ENCODE results near the gene BDKRB1.

BDKRB1 gene

GRCh38 chr14:96255501-96256366, at the start of gene BDKRB1:
Gene BDKRB1 (plus strand): TSS chr14:96256210. CDS start chr14:96263683, 7,473 bp downstream.
- DNase-seq = no peak

DNA sequence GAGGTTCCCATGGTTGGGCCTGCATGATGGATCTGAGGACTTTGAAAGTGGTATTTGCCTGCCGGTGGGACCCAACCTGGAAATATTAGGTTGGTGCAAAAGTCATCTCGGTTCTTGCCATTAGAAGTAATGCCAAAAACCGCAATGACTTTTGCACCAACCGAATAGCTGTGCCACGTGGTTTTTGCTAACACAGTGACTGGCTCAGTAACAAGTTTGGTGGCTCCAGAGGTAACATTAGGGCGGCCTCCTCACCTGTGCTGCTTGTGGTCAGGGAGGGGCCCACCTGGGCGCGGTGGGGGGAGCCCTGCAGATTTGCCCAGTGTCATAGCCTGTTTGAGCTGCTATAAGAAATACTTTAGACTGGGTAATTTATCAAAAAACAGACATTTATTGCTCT, 49.5 kb upstream of the BDKRB1 start:
- DNase-seq = no peak

DNA sequence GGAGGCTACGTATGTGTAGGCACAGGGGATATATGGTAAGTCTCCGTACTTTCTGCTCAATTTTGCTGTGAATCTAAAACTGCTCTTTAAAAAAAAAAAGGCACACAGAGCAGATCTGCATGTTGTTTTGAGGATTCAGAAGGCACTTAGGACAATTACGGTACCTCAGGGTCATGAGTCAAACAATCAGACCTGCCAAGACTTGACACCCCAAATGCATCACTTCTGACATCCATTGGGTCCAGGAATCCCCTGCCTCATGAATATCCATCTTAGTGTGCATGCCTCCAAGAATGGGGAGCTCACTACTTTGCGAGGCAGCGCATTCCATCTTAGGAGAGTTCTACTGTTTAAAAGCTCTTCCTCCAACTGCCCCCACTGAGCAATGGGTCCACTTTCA, 48.3 kb upstream of the BDKRB1 start:
- DNase-seq = no peak

DNA sequence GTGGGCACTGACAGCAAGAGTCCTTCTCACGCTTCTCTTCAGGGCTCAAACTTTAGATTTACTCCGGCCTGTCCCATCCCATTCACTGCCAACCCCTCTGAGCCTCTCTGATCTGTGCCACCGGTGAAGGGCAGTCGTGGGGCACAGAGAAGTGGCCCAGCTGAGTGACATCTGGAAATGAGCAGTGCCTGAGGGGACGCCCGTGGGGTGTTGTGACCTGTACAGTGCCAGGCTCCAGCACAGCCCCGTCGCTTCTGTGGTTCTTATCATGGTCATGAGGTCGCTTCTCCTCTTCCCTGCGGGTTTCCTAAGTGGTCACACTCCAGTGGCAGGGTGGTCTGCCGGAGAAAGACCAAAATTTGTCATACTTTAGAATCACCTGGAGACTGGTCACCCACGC, 47.3 kb upstream of the BDKRB1 start:
- DNase-seq = no peak

DNA sequence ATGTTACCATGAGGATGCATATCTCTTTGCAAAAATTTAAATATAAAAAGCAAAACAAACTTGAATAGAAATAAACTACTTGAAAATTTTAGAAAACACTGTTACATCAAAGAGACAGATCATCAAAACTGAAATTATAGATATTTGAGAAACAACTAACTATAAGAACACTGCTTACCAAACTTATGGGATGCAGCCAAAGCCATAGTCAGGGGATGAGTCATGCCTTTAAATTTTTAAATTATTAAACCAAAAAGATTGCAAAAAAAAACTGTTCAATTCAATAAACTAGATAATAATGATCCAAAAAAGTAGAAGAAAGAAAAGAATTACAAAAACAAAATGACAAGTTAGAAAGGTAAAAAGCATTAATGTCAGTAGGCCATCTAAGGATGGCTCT, 43.9 kb upstream of the BDKRB1 start:
- DNase-seq = no peak

DNA sequence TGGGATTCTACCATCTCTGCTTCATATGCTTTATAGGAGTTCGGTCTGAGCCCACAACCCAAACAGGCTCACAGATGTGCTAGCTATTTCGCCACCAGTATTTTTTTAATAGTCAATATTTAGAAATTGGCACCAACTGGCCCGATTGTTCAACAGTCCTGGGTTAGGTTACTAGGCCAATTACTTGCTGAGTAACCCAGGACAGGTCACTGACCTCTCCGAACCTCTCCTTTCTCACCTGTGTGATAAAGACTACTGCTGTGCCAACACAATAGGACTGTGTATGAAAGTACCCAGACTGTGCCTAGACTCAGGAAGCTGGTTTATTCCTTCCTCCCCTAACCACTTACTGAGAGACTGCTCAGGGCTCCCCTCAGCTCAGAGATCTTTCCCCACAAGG, 43.1 kb upstream of the BDKRB1 start:
- DNase-seq = no peak

DNA sequence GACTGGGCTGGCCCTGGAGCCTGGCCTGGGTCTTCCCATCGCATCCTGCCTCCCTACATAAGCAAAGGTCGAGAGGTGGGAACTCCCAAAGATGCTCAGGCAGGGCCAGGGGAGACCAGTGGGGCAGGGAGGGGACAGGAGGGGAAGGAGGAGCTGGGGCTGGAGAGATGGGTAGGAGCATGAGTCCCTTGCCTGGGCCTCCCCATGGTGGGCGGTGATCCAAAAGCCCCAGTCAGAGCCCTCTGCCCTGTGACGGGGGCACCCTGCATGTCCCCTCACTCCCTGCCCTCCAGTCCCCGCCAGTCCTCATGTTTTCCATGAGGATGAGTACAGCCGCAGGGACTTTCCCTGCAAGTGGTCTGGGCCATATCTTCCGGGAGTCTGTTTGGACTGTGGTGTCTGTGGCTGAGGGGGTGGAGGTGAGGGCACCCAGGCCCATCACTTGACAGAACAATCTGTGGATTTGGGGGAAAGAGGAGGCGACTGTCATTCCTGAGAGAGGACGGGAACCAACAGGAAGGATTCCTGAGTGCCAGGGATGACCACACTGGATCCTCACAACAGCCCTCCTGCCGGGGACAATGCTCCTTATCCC, 42.0 kb upstream of the BDKRB1 start:
- DNase-seq = no peak

- DNase-seq = no peak
Observed at GRCh38 chr14:96214793-96215192, 41.2 kb upstream of the BDKRB1 start.

GRCh38 chr14:96215452-96216244, 40.4 kb upstream of the BDKRB1 start:
- no peak for DNase-seq

DNA sequence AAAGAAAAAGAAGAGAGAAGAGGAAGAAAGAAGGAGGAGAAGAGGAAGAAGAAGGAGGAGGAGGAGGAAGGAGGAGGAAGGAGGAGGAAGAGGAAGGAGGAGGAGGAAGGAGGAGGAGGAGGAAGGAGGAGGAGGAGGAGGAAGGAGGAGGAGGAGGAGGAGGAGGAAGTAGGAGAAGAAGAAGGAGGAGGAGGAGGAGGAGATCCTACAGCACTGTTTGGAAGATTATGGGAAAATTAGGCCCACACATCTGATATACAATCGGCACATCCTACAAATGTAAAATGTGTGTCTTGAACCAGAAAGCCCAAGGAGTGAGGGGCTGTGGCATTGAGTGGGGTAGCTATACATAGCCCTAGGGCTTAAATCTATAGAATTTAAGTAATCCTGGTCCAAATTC, 39.4 kb upstream of the BDKRB1 start:
- no peak for DNase-seq

GRCh38 chr14:96217376-96217913, 38.6 kb upstream of the BDKRB1 start:
- DNase-seq = no peak

- no peak for DNase-seq
Observed at GRCh38 chr14:96221109-96221650, 34.8 kb upstream of the BDKRB1 start.

DNA sequence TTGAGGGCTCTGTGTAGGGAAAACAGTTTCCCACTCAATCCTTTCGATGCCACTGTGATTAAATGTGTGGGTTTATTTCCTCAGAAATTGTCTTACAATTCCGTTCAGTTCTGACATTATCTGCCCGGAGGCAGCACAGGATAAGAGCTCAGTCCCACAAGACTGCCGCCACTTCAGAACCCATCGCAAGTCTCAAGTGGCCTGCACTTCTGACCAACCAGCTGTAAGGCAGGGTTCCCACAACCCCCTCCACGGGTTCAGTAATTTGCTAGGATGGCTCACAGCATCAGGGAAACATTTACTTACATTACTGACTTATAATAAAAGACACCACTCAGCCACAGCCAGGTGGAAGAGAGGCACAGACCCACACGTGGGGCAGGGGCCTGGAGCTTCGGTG, 34.2 kb upstream of the BDKRB1 start:
- DNase-seq = no peak

- no peak for DNase-seq
Observed at GRCh38 chr14:96224480-96225096, 31.4 kb upstream of the BDKRB1 start.

- DNase-seq = no peak
Observed at GRCh38 chr14:96225213-96225612, 30.8 kb upstream of the BDKRB1 start.

DNA sequence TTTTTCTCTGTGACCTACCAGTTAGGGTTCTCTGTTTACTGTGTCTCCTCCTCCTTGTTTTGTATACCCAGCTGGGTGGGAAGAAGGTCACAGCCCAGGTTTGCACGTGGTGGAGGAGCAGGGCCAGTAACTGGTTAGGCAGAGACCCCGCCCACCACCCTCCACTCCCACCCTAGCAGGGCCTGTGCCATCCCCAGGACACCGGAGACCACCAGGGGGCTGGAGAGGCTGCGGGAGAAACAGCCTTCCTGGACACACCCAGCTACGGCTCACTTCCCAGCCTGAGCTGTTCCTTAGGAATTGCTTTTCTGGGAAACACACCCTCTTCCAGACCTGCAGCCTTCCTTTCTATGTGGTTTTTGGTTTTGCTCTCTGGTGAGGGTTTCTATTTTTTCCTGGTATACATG, 30.3 kb upstream of the BDKRB1 start:
- no peak for DNase-seq

DNA sequence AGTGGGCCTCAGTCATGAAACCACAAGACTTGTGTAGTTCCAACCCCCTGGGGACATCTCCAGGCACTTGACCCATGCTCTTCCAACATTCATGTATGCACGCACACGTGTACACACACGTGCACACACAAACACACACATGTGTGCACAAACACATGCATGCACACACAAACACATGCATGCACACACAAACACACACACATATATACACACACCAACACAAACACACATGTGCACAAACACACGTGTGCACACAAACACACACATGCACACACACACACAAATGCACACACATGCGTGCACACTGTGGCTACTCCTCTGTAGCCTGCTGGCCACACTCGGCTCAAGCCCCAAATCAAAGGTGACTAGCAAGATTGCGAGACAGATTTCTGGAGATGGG, 28.6 kb upstream of the BDKRB1 start:
- DNase-seq = no peak

- DNase-seq = no peak
Observed at GRCh38 chr14:96229315-96229714, 26.7 kb upstream of the BDKRB1 start.

DNA sequence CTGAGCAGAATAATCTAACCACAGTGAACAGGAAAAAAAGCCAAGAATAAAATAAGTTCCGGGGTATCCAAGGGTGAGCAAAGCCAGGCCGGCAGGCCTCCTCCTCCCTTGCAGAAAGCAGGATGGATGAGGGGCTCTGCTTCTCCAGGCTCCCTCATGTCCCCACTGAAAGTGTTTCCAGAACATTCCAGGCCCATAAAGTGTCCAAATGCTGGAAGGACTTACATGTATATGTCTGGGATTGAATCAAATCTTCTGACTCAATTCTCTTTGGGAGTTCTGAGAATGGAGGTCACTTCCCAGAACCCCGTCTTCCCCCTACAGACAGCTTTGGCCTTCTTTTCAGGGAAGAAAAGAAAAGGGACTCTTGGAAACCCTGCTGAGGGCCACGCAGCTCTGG, 25.0 kb upstream of the BDKRB1 start:
- no peak for DNase-seq

GRCh38 chr14:96231526-96232130, 24.4 kb upstream of the BDKRB1 start:
- no peak for DNase-seq

DNA sequence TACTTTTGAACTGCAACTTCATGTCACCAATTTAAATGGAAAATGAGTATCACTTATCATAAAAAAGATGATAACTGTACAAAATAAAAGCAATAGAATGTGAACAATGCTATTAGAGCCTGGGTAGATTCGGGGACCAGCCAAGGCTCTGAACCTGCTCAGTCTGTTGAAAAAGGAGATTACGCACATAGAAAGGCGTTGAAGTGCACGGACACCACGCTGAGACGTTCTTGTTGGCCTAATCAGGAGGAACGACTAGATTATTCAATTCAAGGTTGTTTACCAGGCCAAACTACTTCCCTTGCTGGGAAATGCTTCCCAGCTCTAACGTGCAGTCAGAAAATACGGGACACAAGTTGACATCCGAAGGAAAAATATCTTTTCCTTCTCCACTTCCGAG, 23.5 kb upstream of the BDKRB1 start:
- no peak for DNase-seq

GRCh38 chr14:96233661-96234060, 22.3 kb upstream of the BDKRB1 start:
- DNase-seq = no peak

Measured in NCI-H446 treated with DMSO at 0.1 percent for 48 hours (cell line).